OCI-LY3 (cell line): ENCODE measurements around the gene SLC26A11.
"Not testable (repeated sequence)": the region's sequence is repeated elsewhere in the genome, so short reads cannot be mapped to it uniquely, and the experiment has no call there.

Source experiments
- H2AFZ ChIP-seq: fragments of 200-600, 300-600 bp; shearing (Covaris generic); 2 replicates; pipeline ENCODE4 v1.6.0; 2014; ENCODE audit warnings: antibody characterized with exemption, low read depth, low read length
- H3K27ac ChIP-seq: fragments of 200-600, 300-600 bp; sonication (generic); 2 replicates; pipeline ENCODE4 v1.5.1; 2014; ENCODE audit warnings: mild to moderate bottlenecking, low read length, moderate library complexity, mixed read lengths
- H3K27me3 ChIP-seq: fragments of 200-600, 300-600 bp; sonication (generic); 2 replicates; pipeline ENCODE4 v1.6.1; 2014; ENCODE audit warnings: low read depth, low read length, mixed read lengths
- H3K36me3 ChIP-seq: fragments of 200-600, 300-600 bp; sonication (generic); replicated peaks from 2 replicates; pipeline ENCODE3; 2014; ENCODE audit warnings: low read depth, low read length, mixed read lengths
- H3K4me1 ChIP-seq: fragments of 300-600, 200-600 bp; sonication (generic); 2 replicates; pipeline ENCODE4 v1.6.1; 2014; ENCODE audit warnings: low read length, mixed read lengths
- H3K4me2 ChIP-seq: fragments of 200-600, 300-600 bp; sonication (generic); 2 replicates; pipeline ENCODE4 v1.6.1; 2014; ENCODE audit warnings: low read length, mixed read lengths
- H3K4me3 ChIP-seq: fragments of 300-600, 200-600 bp; sonication (generic); 2 replicates; pipeline ENCODE4 v1.5.1; 2014; ENCODE audit warnings: antibody characterized with exemption, mild to moderate bottlenecking, low read length, moderate library complexity
- H3K79me2 ChIP-seq: fragments of 300-600, 200-600 bp; shearing (Covaris generic); 2 replicates; pipeline ENCODE4 v1.6.1; 2014; ENCODE audit warnings: mild to moderate bottlenecking, low read length, mixed read lengths
- H3K9ac ChIP-seq: fragments of 300-600, 200-600 bp; shearing (Covaris generic); 2 replicates; pipeline ENCODE4 v1.6.0; 2014; ENCODE audit warnings: mild to moderate bottlenecking, low read length, moderate library complexity
- H3K9me3 ChIP-seq: fragments of 200-600, 300-600 bp; shearing (Covaris generic); 2 replicates; pipeline ENCODE4 v1.6.1; 2014; ENCODE audit warnings: low read length, mixed read lengths; ENCODE audit not compliant: insufficient read depth
- H4K20me1 ChIP-seq: fragments of 200-600, 300-600 bp; sonication (generic); 2 replicates; pipeline ENCODE4 v1.6.1; 2016; ENCODE audit warnings: low read length, mixed read lengths; ENCODE audit not compliant: insufficient read depth
- EZH2phosphoT487 ChIP-seq: fragments of 200-600 bp; shearing (Covaris generic); IDR thresholded peaks from 2 replicates; pipeline ENCODE4 v1.6.1; 2018; ENCODE audit warnings: antibody characterized with exemption, mixed run types, low read depth
- TF ChIP-seq, protein P1 (sequence below): fragments of 200-600, 300-600 bp; sonication (generic); IDR thresholded peaks from 2 replicates; pipeline ENCODE4 v1.5.1; 2014; ENCODE audit warnings: antibody characterized with exemption, low read length, low read depth

Gene SLC26A11

DNA sequence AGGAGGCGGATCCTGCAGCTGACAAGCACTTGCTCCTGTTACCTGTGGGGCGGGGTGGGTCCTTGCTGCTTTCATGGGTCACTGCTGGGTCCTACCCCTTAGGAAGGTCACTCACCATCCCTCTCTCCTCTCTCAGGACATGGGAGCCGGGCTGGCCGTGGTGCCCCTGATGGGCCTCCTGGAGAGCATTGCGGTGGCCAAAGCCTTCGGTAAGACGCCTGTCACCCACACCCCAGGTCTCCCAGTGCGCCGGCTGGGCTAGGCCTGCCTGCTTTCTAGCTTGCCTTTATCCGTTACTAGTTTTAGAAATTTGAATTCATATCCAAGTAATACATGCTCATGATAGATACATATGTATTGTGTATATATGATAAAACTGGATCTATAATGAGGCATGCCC, 17.2 kb downstream of the SLC26A11 start:
- Histone ChIP-seq H3K4me1 (no peaks in the 10 kb centered on the region), H3K9me3 (peaks cover 8% of the 10 kb centered on the region; the same call in 1 of the 2 replicates), H3K9ac (no peak overlapping the region), H3K4me3 (no peak overlapping the region), H3K4me2 (no peak overlapping the region), H3K27ac (no peak overlapping the region), H4K20me1 (no peaks in the 10 kb centered on the region), H3K79me2 (no peaks in the 10 kb centered on the region), H3K27me3 (no peaks in the 10 kb centered on the region), H2AFZ (no peak overlapping the region), H3K36me3 (peaks cover 8% of the 10 kb centered on the region)
- no peak for TF ChIP-seq EZH2phosphoT487
- TF ChIP-seq, protein P1, sequence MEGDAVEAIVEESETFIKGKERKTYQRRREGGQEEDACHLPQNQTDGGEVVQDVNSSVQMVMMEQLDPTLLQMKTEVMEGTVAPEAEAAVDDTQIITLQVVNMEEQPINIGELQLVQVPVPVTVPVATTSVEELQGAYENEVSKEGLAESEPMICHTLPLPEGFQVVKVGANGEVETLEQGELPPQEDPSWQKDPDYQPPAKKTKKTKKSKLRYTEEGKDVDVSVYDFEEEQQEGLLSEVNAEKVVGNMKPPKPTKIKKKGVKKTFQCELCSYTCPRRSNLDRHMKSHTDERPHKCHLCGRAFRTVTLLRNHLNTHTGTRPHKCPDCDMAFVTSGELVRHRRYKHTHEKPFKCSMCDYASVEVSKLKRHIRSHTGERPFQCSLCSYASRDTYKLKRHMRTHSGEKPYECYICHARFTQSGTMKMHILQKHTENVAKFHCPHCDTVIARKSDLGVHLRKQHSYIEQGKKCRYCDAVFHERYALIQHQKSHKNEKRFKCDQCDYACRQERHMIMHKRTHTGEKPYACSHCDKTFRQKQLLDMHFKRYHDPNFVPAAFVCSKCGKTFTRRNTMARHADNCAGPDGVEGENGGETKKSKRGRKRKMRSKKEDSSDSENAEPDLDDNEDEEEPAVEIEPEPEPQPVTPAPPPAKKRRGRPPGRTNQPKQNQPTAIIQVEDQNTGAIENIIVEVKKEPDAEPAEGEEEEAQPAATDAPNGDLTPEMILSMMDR: no peak

DNA sequence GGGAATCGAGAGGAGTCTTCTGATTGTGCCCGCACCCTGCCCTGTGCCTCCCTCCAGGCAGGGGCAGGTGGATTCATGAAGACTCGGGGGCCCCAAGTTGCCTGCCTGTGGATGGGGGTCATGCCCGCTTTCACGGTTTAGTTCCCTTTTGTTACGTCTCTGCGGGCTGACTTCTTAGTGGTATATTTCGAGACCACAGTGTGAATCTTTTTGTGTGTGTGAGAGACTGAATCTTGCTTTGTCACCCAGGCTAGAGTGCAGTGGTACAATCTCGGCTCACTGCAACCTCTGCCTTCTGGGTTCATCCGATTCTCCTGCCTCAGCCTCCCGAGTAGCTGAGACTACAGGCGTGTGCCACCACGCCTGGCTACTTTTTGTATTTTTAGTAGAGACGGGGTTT, 22.3 kb downstream of the SLC26A11 start:
- H3K4me2 ChIP-seq: no peak overlapping the region
- H4K20me1 ChIP-seq: no peaks in the 10 kb centered on the region
- no peaks in the 10 kb centered on the region for H3K9me3 ChIP-seq
- H3K27ac ChIP-seq: no peak overlapping the region
- no peaks in the 10 kb centered on the region for H3K27me3 ChIP-seq
- no peak overlapping the region for H3K9ac ChIP-seq
- H3K4me1 ChIP-seq: no peaks in the 10 kb centered on the region
- no peaks in the 10 kb centered on the region for H3K36me3 ChIP-seq
- no peaks in the 10 kb centered on the region for H3K79me2 ChIP-seq
- no peak for TF ChIP-seq EZH2phosphoT487
- TF ChIP-seq, protein P1: no peak
- no peak overlapping the region for H3K4me3 ChIP-seq
- no peak overlapping the region for H2AFZ ChIP-seq

DNA sequence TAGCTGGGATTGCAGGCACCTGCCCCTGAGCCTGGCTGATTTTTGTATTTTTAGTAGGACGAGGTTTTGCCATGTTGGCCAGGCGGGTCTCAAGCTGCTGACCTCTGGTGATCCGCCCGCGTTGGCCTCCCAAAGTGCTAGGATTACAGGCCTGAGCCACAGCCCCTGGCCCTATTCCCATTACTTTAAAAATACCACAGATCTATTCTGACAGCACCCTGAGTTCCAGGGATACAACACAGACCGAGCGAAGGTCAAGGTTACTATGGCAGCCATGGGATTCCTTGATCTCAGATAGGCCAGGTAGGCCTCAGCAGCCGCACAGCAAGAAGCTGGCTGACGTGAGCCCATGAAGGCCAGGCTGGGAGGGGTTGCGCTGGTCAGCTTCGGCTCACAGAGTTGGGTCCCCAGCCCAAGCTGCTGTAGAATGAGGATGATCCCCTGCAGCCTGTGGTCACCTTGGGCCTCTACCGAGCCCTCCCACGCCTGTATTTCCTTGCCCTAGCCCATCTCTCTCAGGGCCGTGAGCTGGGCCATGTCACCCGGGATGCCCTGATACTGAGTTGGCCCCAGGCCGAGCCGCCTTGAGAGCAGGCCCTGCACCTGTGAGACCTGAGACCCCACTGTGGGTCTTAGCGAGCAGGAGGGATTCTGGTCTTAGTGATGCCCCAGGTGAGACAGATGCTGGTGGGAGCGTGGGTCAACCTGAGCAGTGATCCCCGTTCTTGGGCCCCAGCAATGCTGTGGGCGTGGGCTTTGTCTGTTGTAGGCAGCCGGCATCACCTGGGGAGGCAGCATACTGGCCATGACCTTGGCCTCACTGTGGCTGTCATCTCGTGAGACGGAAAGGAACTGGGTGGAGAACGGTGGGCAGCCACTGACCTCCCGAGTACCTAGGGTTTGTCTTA, 23.6 kb downstream of the SLC26A11 start:
- H3K4me1 ChIP-seq: no peaks in the 10 kb centered on the region
- no peak overlapping the region for H3K9ac ChIP-seq
- no peaks in the 10 kb centered on the region for H3K79me2 ChIP-seq
- H2AFZ ChIP-seq: no peak overlapping the region
- H3K27ac ChIP-seq: no peak overlapping the region
- H3K27me3 ChIP-seq: no peaks in the 10 kb centered on the region
- H3K9me3 ChIP-seq: no peaks in the 10 kb centered on the region
- no peak overlapping the region for H3K4me2 ChIP-seq
- TF ChIP-seq, protein P1: no peak
- TF ChIP-seq EZH2phosphoT487: no peak
- no peaks in the 10 kb centered on the region for H4K20me1 ChIP-seq
- no peaks in the 10 kb centered on the region for H3K36me3 ChIP-seq
- no peak overlapping the region for H3K4me3 ChIP-seq

DNA sequence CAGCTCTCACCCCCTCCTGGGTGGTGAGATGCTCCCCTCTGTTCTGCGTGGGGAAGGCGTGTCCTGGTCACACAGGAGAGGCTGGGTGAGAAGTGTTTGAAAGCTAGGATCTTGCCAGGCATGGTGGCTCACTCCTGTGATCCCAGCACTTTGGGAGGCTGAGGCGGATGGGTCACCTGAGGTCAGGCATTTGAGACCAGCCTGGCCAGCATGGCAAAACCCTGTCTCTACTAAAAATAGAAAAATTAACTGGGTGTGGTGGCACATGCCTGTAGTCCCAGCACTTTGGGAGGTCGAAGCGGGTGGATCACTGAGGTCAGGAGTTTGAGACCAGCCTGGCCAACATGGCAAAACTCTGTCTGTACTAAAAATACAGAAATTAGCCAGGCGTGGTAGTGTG, 24.2 kb downstream of the SLC26A11 start:
- H3K36me3 ChIP-seq, H4K20me1 ChIP-seq, H3K9me3 ChIP-seq, H3K27me3 ChIP-seq, H3K79me2 ChIP-seq, H2AFZ ChIP-seq, H3K4me2 ChIP-seq, H3K4me3 ChIP-seq, H3K27ac ChIP-seq, H3K4me1 ChIP-seq, H3K9ac ChIP-seq: not testable (repeated sequence)
